UCSD-AML1 (cell line): Measurements from ENCODE around the gene TUBGCP2.

Experiments
- DNase-seq: peaks from one replicate; lab custom pipeline; 2025; ENCODE audit not compliant: unreplicated experiment; lab: John Stamatoyannopoulos, UW

TUBGCP2 gene

DNA sequence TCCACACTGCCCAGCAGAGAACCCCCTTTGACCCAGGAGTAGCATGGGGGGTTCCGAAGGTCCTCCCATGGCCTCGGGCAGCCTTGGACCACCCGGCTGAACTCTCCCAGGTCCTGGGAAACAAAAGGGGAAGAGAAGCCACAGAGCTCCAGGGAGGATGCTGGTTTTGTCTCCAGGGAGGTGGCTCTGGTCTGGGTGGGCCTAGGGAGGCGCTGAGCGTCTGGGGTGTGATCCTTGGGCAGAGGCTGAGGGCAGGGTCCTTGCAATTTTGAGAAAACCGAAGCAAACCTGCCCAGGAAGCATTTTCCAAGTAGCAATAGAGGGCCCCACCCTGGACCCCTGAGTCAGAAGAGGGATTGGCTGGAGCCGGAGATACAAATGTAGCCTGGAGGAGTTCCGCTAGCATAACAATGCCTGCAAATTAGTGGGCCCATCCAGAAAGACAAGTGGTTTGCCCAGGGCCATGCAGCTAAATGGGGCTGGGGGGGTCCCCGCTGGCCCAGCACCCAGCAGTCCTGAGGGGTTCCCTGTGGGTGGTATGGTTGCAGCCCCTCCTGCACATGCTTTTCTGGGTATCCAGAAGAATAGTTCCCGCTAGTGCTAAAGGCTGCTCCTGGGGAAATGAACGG is 76.6 kb downstream of the TUBGCP2 start:
- no peak for DNase-seq

GRCh38 chr10:133231244-133231945 is 77.3 kb downstream of the TUBGCP2 start:
- DNase-seq: no peak

- no peak for DNase-seq
These were observed 78.1 kb downstream of the TUBGCP2 start for GRCh38 chr10:133230387-133231195.

DNA sequence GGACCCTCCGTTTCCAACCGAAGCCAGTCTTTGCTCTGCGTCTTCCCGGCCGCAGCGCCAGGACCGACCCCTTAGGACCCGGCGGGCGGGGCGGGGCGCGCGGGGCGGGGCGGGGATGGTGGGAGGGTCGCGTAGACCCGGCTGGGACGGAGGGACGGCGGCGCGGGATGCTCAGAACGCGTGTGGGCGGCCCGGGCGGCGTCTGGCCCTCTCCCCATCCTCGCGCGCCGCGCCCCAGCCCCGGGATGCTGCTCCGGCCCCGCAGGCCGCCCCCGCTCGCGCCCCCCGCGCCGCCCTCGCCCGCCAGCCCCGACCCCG is 78.7 kb downstream of the TUBGCP2 start, which contains the start of gene UTF1:
Gene UTF1 (plus strand): TSS at position 174 of the 318 bp plus-strand sequence. CDS start 72 bp downstream, at position 246.
- DNase-seq: no peak

DNA sequence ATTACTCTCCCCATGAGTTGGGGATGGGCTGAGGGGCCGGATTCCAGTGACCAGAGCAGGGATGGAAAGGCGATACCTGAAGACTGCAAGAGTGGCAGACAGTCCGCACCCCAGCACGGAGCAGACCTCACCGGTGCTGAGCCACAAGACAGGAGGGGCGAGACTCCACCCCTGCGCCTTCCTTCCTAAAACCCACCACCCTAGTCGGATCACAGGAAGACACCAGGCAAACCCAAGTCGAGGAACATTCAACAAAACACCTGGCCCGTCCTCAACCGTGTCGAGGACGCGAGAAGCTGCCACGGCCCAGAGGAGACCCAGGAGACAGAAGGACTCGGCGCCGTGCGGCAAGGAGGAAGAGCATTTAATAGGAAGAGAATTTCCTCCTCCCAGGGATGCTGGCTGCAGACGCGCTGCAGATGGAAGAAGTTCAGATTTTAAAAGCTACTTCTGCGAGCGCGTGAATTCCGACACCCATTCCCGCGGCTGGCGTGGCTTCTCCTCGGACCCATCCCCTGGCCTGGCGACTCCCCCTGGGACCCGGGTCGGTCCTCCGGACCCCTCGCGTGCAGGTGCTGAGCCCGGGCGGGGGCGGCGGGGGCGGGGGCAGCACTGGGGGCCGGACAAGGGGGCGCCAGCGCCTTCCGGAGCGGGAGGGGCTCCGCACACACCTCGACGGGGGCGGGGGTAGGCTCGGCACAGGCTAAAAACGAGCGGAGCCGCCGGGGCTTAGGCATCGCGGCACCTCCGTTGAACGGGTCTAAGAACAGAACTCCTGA is 79.2 kb downstream of the TUBGCP2 start:
- DNase-seq: no peak
